ENCODE data around the gene ELFN1.

- TF ChIP-seq CTCF (IDR thresholded peaks at IDR 0.05) (no peak), POLR2A (IDR thresholded peaks at IDR 0.05) (no peak)
Observed at GRCh38 chr7:1693419-1693990, 23.4 kb downstream of the ELFN1 start.

Data from body of pancreas (tissue), 4 donors.